ENCODE data around the gene HMG20B.
A peak's percentile ranks its signal among the peaks of the same experiment; 100 is the strongest.

HMG20B gene

GRCh38 chr19:3537101-3537437 lies 35.7 kb upstream of the HMG20B start:
- DNase-seq (ENCODE audit: low read depth in 2 of 2), result no peak

- DNase-seq (ENCODE audit: low read depth in 2 of 2), result no peak
These were observed 35.1 kb upstream of the HMG20B start for GRCh38 chr19:3537438-3538240.

DNA sequence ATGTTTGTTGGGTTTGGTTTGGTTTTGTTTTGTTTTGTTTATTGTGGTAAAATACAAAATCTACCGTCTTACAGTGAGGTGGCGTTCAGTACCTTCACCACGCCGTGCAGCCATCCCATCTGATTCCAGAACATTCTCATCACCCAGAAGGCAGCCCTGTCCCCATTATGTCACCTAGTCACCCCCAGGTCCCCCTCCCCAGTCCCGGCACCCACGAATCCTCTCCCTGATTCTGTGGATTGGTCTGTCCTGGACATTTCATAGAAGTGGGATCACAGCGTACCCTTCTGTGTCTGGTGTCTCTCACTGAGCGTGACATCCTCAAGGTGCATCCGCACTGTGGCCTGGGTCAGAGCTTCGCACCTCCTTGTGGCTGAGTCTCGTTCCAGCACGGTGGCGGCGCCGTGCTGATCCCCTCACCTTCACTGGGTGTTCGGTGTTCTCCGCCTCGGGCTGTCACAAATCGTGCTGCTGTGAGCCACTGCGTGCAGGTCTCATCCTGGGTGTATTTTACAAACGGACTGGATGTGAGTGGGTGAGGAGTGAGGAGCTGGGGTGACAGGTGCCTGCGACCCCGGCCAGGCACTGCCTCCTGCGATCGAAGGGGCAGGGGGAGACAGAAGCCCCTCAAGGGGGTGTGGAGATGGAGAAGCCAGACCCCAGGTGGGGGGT lies 34.4 kb upstream of the HMG20B start:
- DNase-seq (ENCODE audit: low read depth in 2 of 2), result no peak

DNA sequence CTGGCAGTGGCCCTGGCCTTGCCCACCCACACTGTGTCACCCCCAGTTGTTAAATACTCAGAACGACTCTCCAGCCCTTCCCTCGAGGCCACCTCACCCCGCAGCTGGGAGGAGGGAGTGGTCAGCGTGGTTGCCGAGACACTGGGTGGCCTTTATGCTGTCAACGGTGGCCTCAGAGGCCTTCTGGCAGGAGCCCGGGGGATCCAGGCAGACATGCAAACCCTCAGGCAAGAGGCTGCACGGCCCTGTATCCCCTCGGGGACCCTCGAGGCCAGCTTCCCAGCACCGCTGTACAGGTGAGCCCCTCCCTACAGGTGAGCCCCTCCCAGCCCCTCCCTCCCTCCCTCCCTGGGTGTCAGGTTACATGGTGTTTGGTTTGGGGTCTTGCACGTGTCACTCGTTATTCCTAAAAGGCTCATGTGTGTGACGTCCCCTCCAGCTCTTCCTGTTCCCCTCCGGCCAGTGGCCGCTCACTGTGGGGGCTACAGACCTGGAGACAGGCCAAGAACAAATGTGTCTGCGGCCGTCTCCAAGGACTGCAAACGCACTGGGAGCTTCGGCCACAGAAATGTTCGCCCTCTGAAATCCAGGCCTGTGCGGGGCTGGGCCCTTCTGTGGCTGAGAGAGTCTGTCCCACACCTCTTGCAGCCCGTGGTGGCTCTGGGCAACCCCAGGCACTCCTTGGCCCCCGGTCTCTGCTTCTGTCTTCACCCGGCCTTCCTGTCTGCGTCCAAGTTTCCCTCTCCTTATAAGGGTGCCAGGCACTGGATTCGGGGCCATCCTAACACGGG lies 33.6 kb upstream of the HMG20B start, which contains the start of gene TEKTIP1:
Gene TEKTIP1 (plus strand): TSS at position 210 of the 791 bp plus-strand sequence. CDS start 4 bp downstream, at position 214.
- no peak for DNase-seq (ENCODE audit: low read depth in 2 of 2)

GRCh38 chr19:3539756-3540118 lies 33.0 kb upstream of the HMG20B start:
- no peak for DNase-seq (ENCODE audit: low read depth in 2 of 2)

DNA sequence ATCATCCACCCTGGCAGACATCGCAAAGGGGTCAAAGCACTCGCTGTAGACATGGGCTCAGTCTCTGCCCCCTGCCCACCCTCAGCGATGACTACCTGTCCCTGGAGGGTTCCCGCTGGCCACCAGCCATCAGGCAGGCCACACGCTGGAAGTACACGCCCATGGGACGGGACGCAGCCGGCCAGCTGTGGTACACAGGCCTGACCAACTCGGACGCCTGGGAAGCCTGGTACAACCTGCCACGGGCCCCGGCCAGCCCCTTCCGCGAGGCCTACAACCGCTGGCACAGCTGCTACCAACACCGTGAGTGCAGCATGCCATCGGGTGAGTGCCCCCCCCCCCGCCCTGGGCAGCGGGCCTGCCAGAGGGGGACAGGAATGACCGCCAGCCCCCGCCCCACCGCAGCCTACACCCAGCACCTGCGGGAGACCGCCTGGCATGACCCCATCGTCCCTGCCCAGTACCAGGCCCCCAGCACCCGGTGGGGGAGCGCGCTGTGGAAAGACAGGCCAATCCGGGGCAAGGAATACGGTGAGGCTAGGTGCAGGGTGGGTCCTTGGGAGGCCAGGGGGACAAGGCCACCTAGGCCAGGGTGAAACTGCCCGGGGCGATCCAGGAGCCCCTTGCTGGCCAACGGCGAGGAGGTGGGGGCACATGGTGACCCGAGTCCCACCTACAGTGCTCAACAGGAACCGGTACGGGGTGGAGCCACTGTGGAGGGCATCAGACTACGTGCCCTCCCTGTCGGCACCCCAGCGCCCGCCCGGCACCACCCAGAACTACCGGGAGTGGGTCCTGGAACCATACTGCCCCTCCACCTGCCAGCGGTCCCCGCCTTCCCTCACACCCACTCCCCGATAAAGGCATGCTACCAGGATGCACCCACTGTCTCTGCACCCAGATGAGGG lies 29.3 kb upstream of the HMG20B start:
- no peak for DNase-seq (ENCODE audit: low read depth in 2 of 2)

- no peak for DNase-seq (ENCODE audit: low read depth in 2 of 2)
These were observed 28.7 kb upstream of the HMG20B start for GRCh38 chr19:3544058-3544376.

DNA sequence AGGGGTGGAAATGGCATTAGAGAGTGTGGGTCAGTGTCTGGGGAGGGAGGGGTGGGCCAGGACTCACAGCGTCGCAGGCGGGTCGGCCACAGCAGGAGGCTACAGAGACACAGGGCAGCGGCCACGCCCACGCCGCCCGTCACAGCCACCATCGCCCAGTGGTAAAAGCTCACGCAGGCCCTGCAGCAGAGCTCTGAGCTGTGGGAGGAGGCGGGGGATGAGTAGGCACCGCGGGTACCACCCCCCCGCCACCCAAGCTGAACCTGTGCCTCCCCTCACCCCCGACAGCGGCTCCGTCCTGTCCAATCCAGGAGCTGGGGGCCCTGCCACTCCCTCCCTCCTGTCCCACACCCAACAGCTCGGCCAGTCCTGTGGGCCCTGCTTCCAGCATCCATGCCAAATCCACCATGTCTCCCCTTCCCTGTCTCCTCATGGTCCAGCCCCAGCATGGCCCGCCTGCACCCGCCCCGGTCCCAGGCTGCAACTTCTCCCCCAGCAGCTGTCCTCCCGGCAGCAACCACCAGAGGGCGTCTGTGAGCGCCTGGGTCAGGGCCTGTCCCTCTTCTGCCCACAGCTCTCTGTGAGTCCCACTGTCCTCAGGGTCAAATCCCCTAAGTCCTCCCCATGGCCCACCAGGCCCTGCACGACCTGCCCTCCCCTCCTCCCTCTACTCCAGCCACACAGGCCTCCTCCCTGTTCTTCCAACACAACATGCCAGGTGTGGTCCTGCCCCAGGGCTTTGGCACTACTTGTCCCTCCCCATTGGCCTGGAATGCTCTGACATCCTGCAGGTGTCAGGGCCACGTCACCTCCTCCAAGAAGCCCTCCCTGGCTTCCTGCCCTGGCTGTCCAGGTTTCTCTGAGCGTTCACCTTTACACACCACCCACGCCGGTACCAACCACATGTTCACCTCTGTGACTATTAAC lies 27.7 kb upstream of the HMG20B start:
- DNase-seq (ENCODE audit: low read depth in 2 of 2), result peak in 1 of 2 experiments; percentile 7

DNA sequence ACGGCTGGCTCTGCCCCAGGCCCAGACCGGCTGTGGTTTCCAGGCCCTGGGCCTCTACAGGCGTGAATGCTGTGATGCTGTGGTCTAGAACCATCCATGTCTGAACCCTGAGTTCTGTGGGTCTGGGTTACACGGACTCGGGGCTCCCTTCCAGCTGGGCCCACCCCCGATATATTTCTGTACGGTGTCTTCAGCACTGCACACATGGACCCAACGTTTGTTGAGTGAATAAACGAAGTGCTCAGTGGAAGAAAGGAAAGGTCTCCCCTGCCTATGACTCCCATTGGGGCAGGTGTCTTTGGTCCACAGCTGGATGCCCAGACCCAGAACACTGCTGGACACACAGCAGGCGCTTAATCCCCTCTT lies 27.1 kb upstream of the HMG20B start:
- no peak for DNase-seq (ENCODE audit: low read depth in 2 of 2)

- no peak for DNase-seq (ENCODE audit: low read depth in 2 of 2)
These were observed 26.6 kb upstream of the HMG20B start for GRCh38 chr19:3546119-3546518.

- DNase-seq (ENCODE audit: low read depth in 2 of 2), result no peak
These were observed 25.4 kb upstream of the HMG20B start for GRCh38 chr19:3547301-3547731.

DNA sequence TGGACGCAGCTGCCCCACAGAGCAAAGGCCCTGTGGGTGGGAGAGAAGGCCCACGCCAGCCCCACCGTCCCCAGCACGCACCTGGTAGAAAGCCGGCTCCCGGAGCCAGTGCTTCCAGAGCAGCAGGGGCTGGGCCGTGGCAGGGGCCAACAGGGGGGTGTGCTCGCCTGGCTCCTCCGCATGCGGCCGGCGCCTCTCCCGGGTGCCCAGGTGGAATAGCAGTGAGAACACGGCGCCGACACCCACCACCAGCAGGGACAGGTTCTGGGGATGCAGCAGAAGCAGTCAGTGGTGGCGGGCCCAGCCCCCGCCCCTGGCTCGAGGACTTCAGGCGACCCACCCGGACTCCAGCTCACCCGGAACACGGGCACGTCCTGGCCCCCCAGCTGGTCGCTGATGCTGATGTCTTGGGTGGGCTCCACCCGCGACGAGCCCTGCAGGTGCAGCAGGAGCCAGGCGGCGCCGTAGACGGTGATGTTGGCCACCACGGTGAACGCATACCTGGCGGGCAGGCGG lies 24.9 kb upstream of the HMG20B start:
- DNase-seq (ENCODE audit: low read depth in 2 of 2), result no peak

GRCh38 chr19:3548606-3549005 lies 24.1 kb upstream of the HMG20B start:
- DNase-seq (ENCODE audit: low read depth in 2 of 2), result no peak

DNA sequence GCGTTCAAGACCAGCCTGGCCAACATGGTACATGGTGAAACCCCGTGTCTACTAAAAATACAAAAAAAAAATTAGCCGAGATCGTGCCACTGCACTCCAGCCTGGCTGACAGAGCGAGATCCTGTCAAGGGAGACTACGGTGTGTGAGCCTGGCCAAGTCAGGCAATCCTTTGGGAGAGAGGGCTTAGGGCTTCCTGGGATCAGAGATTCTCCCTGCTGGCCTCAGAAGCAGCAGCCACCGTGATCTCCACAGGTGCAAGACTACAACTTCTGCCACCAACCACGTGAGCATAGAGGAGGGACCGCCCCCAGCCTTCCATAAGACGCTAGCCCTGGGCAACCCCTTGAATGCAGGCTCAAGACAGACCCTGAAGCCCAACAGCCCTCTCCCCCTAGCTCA lies 22.9 kb upstream of the HMG20B start:
- DNase-seq (ENCODE audit: low read depth in 2 of 2), result no peak

- DNase-seq (ENCODE audit: low read depth in 2 of 2), result no peak
These were observed 21.6 kb upstream of the HMG20B start for GRCh38 chr19:3550947-3551791.

- no peak for DNase-seq (ENCODE audit: low read depth in 2 of 2)
These were observed 21.0 kb upstream of the HMG20B start for GRCh38 chr19:3551792-3552095.

- no peak for DNase-seq (ENCODE audit: low read depth in 2 of 2)
These were observed 18.3 kb upstream of the HMG20B start for GRCh38 chr19:3554254-3555083.

GRCh38 chr19:3555653-3556422 lies 16.9 kb upstream of the HMG20B start:
- no peak for DNase-seq (ENCODE audit: low read depth in 2 of 2)
